ENCODE results near the gene MAML1.

DNA sequence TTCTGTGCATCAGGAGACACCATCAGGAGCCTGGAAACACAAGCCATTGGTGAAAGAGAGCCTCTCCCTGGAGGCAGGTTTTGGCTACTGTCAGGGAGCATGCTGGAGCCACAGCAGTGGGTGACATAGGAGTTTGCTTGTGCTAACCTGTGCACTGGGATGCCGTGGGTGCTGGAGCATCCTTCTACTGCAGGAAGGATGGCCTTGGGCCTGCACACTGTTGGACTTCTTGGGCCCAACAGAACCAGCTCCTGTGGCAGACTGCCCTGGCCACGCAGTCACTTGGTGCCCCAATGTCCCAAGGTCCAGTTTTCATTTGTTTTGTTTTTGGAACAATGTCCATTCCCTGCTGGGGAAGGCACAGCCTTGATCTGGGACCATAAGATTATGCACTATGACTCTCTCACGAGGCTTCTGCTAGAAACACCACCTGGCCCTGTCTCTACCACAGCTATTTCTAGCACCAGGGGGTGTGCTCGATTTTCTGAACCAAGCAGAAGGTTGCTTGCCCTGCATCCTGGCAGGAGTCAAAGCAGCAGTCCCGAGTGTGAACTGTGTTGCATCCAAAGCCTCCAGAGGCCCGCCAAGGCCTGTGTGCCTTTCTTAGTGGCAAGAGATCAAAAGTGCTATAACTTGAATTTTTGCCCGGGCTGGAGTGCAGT, 55.7 kb downstream of the MAML1 start:
- TF ChIP-seq STAT1 (IDR thresholded peaks at IDR 0.05; ENCODE audit: unreplicated experiment): no peak
- no peak for TF ChIP-seq CREB1 (CRISPR knock-in tag; IDR thresholded peaks at IDR 0.05; ENCODE audit: low read depth)
- no peak for TF ChIP-seq JUNB (IDR thresholded peaks at IDR 0.05; ENCODE audit: unreplicated experiment)
- TF ChIP-seq, protein P1, sequence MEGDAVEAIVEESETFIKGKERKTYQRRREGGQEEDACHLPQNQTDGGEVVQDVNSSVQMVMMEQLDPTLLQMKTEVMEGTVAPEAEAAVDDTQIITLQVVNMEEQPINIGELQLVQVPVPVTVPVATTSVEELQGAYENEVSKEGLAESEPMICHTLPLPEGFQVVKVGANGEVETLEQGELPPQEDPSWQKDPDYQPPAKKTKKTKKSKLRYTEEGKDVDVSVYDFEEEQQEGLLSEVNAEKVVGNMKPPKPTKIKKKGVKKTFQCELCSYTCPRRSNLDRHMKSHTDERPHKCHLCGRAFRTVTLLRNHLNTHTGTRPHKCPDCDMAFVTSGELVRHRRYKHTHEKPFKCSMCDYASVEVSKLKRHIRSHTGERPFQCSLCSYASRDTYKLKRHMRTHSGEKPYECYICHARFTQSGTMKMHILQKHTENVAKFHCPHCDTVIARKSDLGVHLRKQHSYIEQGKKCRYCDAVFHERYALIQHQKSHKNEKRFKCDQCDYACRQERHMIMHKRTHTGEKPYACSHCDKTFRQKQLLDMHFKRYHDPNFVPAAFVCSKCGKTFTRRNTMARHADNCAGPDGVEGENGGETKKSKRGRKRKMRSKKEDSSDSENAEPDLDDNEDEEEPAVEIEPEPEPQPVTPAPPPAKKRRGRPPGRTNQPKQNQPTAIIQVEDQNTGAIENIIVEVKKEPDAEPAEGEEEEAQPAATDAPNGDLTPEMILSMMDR (conservative IDR thresholded peaks at IDR 0.05; ENCODE audit: low read depth in 2 of 2): no peak
- no peak for TF ChIP-seq EZH2 (IDR thresholded peaks at IDR 0.05; ENCODE audit: low read depth, unreplicated experiment)
- TF ChIP-seq EZH2phosphoT487 (IDR thresholded peaks at IDR 0.05; ENCODE audit: unreplicated experiment): no peak
- TF ChIP-seq, protein P2, sequence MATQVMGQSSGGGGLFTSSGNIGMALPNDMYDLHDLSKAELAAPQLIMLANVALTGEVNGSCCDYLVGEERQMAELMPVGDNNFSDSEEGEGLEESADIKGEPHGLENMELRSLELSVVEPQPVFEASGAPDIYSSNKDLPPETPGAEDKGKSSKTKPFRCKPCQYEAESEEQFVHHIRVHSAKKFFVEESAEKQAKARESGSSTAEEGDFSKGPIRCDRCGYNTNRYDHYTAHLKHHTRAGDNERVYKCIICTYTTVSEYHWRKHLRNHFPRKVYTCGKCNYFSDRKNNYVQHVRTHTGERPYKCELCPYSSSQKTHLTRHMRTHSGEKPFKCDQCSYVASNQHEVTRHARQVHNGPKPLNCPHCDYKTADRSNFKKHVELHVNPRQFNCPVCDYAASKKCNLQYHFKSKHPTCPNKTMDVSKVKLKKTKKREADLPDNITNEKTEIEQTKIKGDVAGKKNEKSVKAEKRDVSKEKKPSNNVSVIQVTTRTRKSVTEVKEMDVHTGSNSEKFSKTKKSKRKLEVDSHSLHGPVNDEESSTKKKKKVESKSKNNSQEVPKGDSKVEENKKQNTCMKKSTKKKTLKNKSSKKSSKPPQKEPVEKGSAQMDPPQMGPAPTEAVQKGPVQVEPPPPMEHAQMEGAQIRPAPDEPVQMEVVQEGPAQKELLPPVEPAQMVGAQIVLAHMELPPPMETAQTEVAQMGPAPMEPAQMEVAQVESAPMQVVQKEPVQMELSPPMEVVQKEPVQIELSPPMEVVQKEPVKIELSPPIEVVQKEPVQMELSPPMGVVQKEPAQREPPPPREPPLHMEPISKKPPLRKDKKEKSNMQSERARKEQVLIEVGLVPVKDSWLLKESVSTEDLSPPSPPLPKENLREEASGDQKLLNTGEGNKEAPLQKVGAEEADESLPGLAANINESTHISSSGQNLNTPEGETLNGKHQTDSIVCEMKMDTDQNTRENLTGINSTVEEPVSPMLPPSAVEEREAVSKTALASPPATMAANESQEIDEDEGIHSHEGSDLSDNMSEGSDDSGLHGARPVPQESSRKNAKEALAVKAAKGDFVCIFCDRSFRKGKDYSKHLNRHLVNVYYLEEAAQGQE (IDR thresholded peaks at IDR 0.05; ENCODE audit: unreplicated experiment): no peak
- no peak for TF ChIP-seq POLR2AphosphoS5 (IDR thresholded peaks at IDR 0.05; ENCODE audit: low read depth)
- no peak for TF ChIP-seq NANOG (IDR thresholded peaks at IDR 0.05; ENCODE audit: borderline replicate concordance)
- TF ChIP-seq ZNF331 (CRISPR knock-in tag; IDR thresholded peaks at IDR 0.05; ENCODE audit: low read depth): no peak
- no peak for TF ChIP-seq ZNF114 (CRISPR knock-in tag; IDR thresholded peaks at IDR 0.05)

Data from GM23338 (cell line).